ENCODE results near the gene PTPRU. TPM values are rescaled to one million over a fixed set of nuclear protein-coding genes. Genes with fewer than 3 reads are reported as not detected.

Gene PTPRU
- total RNA-seq, 1 donor from 2014 or later: 53.2 TPM

DNA sequence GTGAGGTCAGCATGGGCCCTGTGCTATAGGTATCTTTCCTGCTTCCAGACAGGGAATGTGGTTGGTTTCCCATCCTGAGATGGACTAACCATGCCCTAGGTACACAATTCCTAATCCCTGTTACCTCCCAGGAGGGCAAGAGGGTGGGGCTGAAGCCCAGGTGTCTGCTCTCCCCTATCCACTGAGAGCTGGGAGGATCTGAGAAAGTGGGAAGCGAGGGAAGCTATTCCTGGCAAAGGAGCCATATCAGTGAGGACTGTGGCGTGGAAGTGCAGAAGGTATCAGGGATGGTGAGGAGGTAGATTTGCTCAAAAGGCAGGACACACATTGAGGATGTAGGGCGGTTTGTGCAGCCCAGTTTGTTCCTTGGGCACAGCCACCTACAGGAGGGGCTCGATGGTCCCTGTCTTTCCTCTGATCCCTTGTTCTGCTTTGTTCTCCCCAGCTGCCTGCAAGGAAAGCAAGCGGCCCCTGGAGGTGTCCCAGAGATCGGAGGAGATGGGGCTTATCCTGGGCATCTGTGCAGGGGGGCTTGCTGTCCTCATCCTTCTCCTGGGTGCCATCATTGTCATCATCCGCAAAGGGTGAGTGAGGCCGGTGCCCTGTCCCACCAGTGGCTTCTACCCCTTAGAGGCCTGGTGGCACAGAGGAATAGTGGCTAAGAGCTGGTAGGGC is 48.1 kb downstream of the PTPRU start:
- DNase-seq (ENCODE audit: low read depth) (no peak), FAIRE-seq (peak; percentile 32)
- peaks cover 8% of the 10 kb centered on the region for H3K36me3 ChIP-seq (ENCODE audit: control insufficient read depth, insufficient read depth, low read length)
- TF ChIP-seq, protein P1, sequence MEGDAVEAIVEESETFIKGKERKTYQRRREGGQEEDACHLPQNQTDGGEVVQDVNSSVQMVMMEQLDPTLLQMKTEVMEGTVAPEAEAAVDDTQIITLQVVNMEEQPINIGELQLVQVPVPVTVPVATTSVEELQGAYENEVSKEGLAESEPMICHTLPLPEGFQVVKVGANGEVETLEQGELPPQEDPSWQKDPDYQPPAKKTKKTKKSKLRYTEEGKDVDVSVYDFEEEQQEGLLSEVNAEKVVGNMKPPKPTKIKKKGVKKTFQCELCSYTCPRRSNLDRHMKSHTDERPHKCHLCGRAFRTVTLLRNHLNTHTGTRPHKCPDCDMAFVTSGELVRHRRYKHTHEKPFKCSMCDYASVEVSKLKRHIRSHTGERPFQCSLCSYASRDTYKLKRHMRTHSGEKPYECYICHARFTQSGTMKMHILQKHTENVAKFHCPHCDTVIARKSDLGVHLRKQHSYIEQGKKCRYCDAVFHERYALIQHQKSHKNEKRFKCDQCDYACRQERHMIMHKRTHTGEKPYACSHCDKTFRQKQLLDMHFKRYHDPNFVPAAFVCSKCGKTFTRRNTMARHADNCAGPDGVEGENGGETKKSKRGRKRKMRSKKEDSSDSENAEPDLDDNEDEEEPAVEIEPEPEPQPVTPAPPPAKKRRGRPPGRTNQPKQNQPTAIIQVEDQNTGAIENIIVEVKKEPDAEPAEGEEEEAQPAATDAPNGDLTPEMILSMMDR (IDR thresholded peaks at IDR 0.05; ENCODE audit: insufficient read depth, low read length, severe bottlenecking): no peak
- H3K27me3 ChIP-seq (ENCODE audit: control insufficient read depth, insufficient read depth, low read length): no peaks in the 10 kb centered on the region
- no peak overlapping the region for H3K4me3 ChIP-seq (ENCODE audit: low read depth, low read length)

DNA sequence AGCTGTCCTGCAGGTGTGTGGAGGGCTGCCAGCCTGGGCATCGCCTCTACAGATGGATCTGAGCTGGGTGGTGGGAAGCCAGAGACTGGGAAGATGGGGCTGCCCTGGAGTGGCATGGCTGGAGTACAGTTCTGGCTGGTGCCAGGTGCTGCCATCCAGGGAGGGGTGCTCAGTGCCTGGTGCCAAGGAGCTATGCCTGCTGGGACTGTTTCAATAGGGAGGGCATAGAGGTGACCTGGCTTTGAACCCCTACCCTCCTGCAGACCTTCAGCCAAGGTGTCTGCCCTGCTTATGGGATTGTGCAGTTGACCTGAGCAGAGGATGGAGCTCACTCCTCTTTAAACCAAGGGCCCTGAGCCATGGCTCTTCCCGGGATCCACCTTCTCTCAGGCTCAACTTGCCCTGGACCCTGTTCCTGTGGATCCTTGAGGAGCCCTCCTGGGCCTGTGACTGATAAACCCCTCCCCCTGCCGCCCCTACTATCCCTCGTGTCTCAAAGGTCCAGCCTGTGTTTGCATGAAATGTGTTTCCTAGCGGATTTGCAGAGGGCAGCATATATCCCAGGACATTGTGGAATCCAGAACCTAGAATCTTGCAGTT is 48.7 kb downstream of the PTPRU start:
- DNase-seq (ENCODE audit: low read depth) (no peak), FAIRE-seq (peak; percentile 68)
- no peaks in the 10 kb centered on the region for H3K27me3 ChIP-seq (ENCODE audit: control insufficient read depth, insufficient read depth, low read length)
- peaks cover 7% of the 10 kb centered on the region for H3K36me3 ChIP-seq (ENCODE audit: control insufficient read depth, insufficient read depth, low read length)
- TF ChIP-seq, protein P1 (IDR thresholded peaks at IDR 0.05; ENCODE audit: insufficient read depth, low read length, severe bottlenecking): no peak
- no peak overlapping the region for H3K4me3 ChIP-seq (ENCODE audit: low read depth, low read length)

GRCh38 chr1:29285771-29286170 is 49.4 kb downstream of the PTPRU start:
- Histone ChIP-seq H3K27me3 (ENCODE audit: control insufficient read depth, insufficient read depth, low read length) (no peaks in the 10 kb centered on the region), H3K4me3 (ENCODE audit: low read depth, low read length) (no peak overlapping the region), H3K36me3 (ENCODE audit: control insufficient read depth, insufficient read depth, low read length) (peaks cover 7% of the 10 kb centered on the region)
- TF ChIP-seq, protein P1 (IDR thresholded peaks at IDR 0.05; ENCODE audit: insufficient read depth, low read length, severe bottlenecking): no peak
- DNase-seq (ENCODE audit: low read depth) (no peak), FAIRE-seq (no peak)

DNA sequence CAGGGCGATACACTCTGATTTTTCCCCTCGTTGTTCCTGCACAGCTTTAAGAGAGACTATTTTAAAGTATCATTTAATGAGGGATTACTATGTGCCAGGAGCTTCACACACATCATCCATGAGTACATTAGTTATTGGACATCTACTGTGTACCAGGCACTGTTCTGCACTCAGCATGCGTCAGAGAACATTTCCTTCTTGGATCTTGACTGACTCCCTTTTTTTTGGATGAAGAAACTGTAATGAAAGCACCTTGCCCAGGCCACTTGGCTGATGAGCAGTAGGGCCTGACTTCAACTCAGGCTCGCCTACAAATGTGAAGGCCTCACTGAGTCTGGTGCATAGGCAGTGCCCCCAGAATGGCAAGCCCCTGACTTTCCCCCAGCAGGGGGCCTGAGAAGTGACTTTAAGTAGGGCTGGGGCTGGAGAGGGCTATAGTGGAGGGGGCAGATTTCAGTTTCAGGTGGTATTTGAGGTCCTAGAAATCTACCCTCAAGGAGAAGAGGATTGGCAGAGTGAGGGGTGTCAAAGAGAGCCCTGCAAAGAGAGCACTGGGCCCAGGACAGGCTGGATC is 50.0 kb downstream of the PTPRU start:
- H3K27me3 ChIP-seq (ENCODE audit: control insufficient read depth, insufficient read depth, low read length): no peaks in the 10 kb centered on the region
- DNase-seq (ENCODE audit: low read depth) (no peak), FAIRE-seq (no peak)
- peaks cover 7% of the 10 kb centered on the region for H3K36me3 ChIP-seq (ENCODE audit: control insufficient read depth, insufficient read depth, low read length)
- H3K4me3 ChIP-seq (ENCODE audit: low read depth, low read length): no peak overlapping the region
- TF ChIP-seq, protein P1 (IDR thresholded peaks at IDR 0.05; ENCODE audit: insufficient read depth, low read length, severe bottlenecking): no peak

DNA sequence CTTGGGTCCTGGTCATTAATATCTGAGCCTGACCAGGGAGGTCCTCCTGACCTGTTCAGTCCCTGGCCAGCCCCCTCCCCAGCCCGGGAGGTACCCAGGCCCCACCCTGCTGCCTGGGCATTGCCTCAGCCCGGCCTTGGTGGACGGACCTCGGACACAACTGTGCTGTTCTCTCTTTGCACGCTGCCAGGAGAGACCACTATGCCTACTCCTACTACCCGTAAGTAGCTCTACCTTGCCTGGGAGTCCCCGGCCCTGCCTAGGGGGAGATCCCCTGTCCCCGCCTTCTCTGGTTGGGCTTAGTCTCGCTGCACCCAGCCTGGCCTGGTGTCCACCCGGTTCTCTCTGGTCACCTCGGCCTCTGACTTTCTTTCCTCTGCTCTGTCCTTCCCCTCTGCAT is 53.2 kb downstream of the PTPRU start:
- Histone ChIP-seq H3K36me3 (ENCODE audit: control insufficient read depth, insufficient read depth, low read length) (peaks cover 9% of the 10 kb centered on the region), H3K4me3 (ENCODE audit: low read depth, low read length) (no peak overlapping the region), H3K27me3 (ENCODE audit: control insufficient read depth, insufficient read depth, low read length) (no peaks in the 10 kb centered on the region)
- TF ChIP-seq, protein P1 (IDR thresholded peaks at IDR 0.05; ENCODE audit: insufficient read depth, low read length, severe bottlenecking): no peak
- no peak for DNase-seq (ENCODE audit: low read depth)
- FAIRE-seq: no peak
